Gastroesophageal sphincter (tissue), 3 donors: ENCODE data around the gene PSMB8.

Experiments used
- CTCF ChIP-seq, 4 experiments: fragments of 200-600 bp in 2 of 4; fragments of 450-650 bp in 2 of 4; sonication (generic) in 1 of 4; IDR thresholded peaks; one replicate each; pipeline ENCODE4 v1.5.1; 2017 to 2019; ENCODE audit warnings: antibody characterized with exemption in 4 of 4, mild to moderate bottlenecking in 2 of 4, moderate library complexity in 2 of 4
- EP300 ChIP-seq: sonication (generic); formaldehyde crosslinking; IDR thresholded peaks from one replicate; pipeline ENCODE4 v1.6.1; 2017; ENCODE audit warnings: antibody characterized with exemption, mild to moderate bottlenecking
- POLR2A ChIP-seq, 2 donors: fragments of 450-650 bp; IDR thresholded peaks; one replicate each; pipeline ENCODE4 v1.6.1; 2017; ENCODE audit warnings: antibody characterized with exemption in 2 of 2, mild to moderate bottlenecking in 2 of 2, moderate library complexity in 1 of 2
- POLR2AphosphoS5 ChIP-seq: sonication (generic); formaldehyde crosslinking; IDR thresholded peaks from one replicate; pipeline ENCODE4 v1.6.1; 2017; ENCODE audit warnings: antibody characterized with exemption

- TF ChIP-seq CTCF (IDR thresholded peaks at IDR 0.05) (no peak), EP300 (no peak), POLR2AphosphoS5 (no peak), POLR2A (IDR thresholded peaks at IDR 0.05) (no peak)
Measured at GRCh38 chr6:32882879-32883250, 39.0 kb upstream of the PSMB8 start.
